GM08714 (cell line): ENCODE results near the gene TRIO.
"Not testable (repeated sequence)": the region's sequence is repeated elsewhere in the genome, so short reads cannot be mapped to it uniquely, and the experiment has no call there.

ENCODE experiments used
- H3K4me3 ChIP-seq: fragments of 200-500 bp; sonication (Bioruptor generic); 2 replicates; pipeline ENCODE4 v1.5.1; 2014; ENCODE audit warnings: mild to moderate bottlenecking, low read length, inconsistent platforms
- ZNF274 ChIP-seq: IDR thresholded peaks from 2 replicates; pipeline ENCODE4 v1.6.1; 2012; ENCODE audit warnings: mild to moderate bottlenecking, low read depth, low read length

Gene TRIO

DNA sequence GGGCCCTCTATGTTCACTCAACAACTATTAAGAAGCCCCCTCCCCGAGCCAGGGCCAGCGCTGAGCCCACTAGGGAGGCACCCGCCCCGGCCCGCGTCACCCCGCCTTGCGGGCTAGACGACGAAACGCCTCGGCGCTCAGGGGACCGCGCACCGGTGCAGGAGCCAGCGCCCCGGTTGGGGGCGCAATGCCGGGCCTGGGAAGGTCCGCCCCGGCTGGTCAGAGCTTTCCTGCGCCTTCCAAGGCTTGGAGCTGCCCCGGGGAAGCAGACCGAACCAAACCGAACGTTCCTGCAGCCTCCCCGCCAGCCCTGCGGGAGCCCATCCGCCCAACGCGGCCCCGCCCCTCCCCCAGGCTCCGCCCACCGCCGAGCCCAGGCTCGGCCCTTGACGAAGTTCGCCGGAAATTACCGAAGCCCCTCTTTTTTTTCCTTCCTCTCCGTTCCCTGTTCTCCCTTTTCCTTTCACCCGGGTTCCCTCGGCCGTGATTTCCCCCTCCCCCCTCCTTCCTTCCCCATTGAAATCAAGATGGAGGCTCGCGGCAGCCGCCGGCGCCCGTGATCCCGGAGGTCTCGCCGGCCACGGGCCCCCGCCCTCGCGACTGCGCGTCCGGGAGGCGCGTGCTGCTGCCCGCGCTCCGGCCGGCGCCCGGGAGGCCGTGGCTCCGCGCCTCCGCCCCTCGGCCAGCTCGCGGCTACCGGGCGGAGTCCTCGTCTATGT lies at the start of gene TRIO:
Gene TRIO, plus strand, starts transcription at position 516 of the 719 bp plus-strand sequence. CDS start 384 bp downstream, outside the sequence.
- no peak for TF ChIP-seq ZNF274
- H3K4me3 ChIP-seq = peak within 1 kb of the TSS; percentile 99

DNA sequence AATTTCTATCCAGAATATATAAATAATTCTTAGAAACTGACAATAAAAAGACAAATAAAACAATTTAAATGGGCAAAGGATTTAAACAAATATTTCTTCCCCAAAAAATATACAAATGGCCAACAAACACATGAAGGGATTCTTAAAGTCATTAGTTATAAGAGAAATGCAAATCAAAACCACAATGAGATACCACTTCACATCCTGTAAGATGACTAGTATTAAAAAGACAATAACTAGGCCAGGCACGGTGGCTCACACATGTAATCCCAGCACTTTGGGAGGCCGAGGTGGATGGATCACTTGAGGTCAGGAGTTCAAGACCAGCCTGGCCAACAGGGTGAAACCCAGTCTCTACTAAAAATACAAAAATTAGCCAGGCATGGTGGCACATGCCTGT lies 45.8 kb upstream of the TRIO start:
- H3K4me3 ChIP-seq = not testable (repeated sequence)

GRCh38 chr5:14097998-14098471 lies 45.1 kb upstream of the TRIO start:
- H3K4me3 ChIP-seq = no peak overlapping the region

GRCh38 chr5:14100281-14100680 lies 42.9 kb upstream of the TRIO start:
- no peak for TF ChIP-seq ZNF274
- H3K4me3 ChIP-seq = no peak overlapping the region

More at GRCh38 chr5:14097998-14098471, 45.1 kb upstream of the TRIO start:
- no peak for TF ChIP-seq ZNF274

DNA sequence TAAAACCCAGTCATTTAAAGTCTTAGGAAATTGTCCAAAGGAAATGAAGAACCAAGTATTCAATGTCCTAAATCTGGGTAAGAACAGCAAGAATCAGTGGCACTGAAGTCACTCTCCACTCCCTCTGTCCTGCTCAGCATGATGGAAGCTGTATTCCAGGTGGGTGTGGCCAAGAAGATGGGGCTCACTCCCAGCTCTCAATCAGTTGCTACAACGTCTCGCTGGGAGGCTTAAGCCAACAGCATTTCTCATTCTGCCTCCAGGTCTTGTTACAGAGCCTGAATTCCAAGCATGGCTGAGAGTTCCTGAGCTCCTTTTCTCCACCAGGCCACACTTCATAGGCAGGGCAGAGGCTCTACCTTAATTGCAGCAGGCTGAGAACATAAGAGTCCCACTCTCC lies 41.2 kb upstream of the TRIO start:
- no peak overlapping the region for H3K4me3 ChIP-seq
- TF ChIP-seq ZNF274 = no peak

- no peak overlapping the region for H3K4me3 ChIP-seq
- TF ChIP-seq ZNF274 = no peak
These were observed 40.5 kb upstream of the TRIO start for GRCh38 chr5:14102666-14103065.

DNA sequence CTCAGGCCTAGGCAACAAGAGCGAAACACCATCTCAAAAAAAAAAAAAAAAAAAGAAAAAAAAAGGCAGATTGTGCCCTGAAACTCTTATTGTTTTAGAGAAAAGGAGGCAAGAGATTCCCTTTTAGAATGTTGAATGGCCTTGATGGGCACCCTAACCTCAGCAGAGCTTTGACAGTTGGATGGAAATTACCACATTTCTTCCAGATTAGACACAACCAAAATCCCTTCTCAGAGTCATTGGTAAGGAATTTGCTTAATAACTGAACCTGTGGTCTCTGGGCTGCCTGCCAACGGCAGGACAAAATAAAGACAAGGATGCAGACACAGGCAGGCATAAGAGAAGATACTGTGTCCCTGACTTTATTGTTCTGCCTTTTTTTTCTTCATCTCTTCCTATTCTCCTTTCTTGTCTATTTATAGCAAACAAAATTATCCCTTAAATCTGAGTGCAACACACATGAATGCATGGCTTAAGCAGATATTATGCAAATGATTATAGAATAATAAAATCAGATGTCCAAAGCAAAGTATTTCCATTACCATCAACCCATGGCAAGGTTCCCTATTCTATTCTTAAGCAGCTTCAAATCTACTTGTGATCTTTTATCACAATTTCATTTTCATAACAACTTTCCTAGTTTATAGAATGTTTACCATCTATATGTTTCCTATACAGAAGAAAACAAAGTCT lies 37.3 kb upstream of the TRIO start:
- no peak for TF ChIP-seq ZNF274
- no peak overlapping the region for H3K4me3 ChIP-seq

DNA sequence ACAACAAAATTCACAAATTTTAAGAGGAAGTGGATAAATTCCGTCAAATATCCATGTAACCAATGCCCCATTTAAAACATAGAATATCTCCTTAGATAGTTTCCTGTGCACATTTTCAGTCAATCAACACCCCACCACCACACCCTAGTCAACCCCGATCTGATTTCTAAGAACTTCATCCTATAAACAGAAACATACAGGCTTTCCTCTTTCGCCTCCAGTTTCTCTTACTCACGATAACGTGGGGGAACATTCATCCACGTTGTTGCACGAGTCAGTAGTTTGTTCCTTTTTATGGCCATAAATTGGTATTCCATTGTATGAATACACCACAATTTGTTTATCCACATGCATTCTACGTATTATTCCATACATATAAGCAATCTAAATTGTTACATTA lies 35.6 kb upstream of the TRIO start:
- no peak overlapping the region for H3K4me3 ChIP-seq
- TF ChIP-seq ZNF274 = no peak

DNA sequence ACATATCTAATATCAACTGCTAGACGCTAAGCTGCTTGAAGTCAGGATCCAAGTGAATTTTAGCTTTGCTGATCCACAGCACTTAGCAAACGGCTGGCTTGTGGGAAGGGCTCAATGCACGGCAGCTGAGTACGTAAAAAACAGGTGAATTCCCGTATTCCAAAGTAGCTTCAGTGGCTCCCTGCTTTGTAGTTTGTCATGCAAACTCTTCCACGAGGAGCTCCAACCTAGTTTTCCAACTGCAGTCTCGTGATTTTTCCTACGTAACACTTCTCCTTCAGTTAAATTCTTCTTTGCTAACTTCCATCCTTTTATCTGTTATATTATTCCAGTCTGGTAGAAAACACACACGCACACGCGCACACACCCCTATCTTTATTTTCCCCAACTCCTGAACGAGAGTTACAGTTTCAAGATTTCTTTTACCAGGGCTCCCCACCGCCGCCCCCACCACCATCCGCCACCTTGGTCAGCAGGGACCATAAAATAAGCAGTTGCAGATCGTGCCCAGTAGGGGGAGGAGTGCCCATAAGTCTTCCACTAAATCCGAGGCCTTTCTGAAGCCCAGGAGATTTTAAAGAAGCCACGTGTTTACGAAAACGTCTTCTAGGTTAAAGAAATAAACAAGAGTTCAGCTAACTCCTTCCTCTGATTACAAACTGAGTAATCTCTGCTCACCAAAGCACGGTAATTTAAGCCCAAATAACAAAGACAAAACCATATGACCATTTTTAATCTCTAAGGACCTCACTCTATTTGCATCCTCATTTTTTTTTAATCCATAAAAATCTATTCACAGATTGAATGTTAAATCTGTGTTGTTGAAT lies 34.8 kb upstream of the TRIO start:
- peak overlapping the region; percentile 9; the same call in 1 of the 2 replicates for H3K4me3 ChIP-seq
- no peak for TF ChIP-seq ZNF274

- no peak for TF ChIP-seq ZNF274
- H3K4me3 ChIP-seq = no peak overlapping the region
These were observed 33.9 kb upstream of the TRIO start for GRCh38 chr5:14109041-14109747.

DNA sequence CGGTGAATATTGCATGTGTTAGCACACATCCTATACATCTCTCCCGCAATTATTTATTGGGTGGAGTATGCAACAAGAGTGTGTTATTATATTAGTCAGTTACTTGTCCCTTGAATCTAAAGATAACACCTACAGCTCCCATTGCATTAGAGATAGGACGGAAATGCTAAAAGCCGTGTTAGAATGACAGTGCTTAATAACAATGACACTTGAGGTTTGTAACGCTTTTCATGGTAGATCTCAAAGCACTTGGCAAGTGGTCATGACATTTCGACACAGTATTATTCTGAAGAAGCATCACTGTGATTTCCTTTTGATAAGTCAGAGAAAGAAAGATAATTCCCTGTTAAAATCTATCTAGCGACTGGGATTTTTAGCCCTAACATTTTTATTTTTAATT lies 33.4 kb upstream of the TRIO start:
- no peak overlapping the region for H3K4me3 ChIP-seq
- TF ChIP-seq ZNF274 = no peak

- no peak for TF ChIP-seq ZNF274
- no peak overlapping the region for H3K4me3 ChIP-seq
These were observed 32.9 kb upstream of the TRIO start for GRCh38 chr5:14110196-14110595.

- TF ChIP-seq ZNF274 = no peak
- H3K4me3 ChIP-seq = no peak overlapping the region
These were observed 32.5 kb upstream of the TRIO start for GRCh38 chr5:14110680-14111079.
